Right lobe of liver (tissue), 4 donors: ENCODE measurements around the gene PTPRM.

Experiments used
- CTCF ChIP-seq, 4 donors: fragments of 200-600 bp in 3 of 4; fragments of 450-650 bp in 1 of 4; IDR thresholded peaks; one replicate each; pipeline versions ENCODE4 v1.5.1 to v1.8.0; 2016 to 2022; ENCODE audit warnings: antibody characterized with exemption in 4 of 4, mild to moderate bottlenecking in 2 of 4
- POLR2A ChIP-seq: fragments of 450-650 bp; IDR thresholded peaks from one replicate; pipeline ENCODE4 v1.6.1; 2017; ENCODE audit warnings: antibody characterized with exemption, mild to moderate bottlenecking
- donor health status: DM: no; HTN: no; CAD: no.
- donor health status: DM: no; HTN: no; CAD: no.
- donor health status: DM: no; HTN: yes; CAD: no.

- TF ChIP-seq CTCF (IDR thresholded peaks at IDR 0.05) (no peak), POLR2A (no peak)
Measured at GRCh38 chr18:7815787-7816186, 248.7 kb downstream of the PTPRM start.
